GM19452 (cell line): ENCODE data around the gene PROK1.

Experiments used
- ATAC-seq: cut with Tn5 transposase; IDR thresholded peaks from one replicate; pipeline ENCODE4 v1.9.1; 2021; ENCODE audit not compliant: unreplicated experiment

Gene PROK1

GRCh38 chr1:110464340-110464739, 13.4 kb downstream of the PROK1 start:
- no peak for ATAC-seq

GRCh38 chr1:110465038-110465813, 14.3 kb downstream of the PROK1 start:
- ATAC-seq: no peak

- ATAC-seq: no peak
Measured at GRCh38 chr1:110465814-110466380, 14.9 kb downstream of the PROK1 start.

- no peak for ATAC-seq
Measured at GRCh38 chr1:110466646-110467280, 15.8 kb downstream of the PROK1 start.

GRCh38 chr1:110471131-110471530, 20.2 kb downstream of the PROK1 start:
- ATAC-seq: no peak

GRCh38 chr1:110472546-110472945, 21.6 kb downstream of the PROK1 start:
- no peak for ATAC-seq

GRCh38 chr1:110474444-110474843, 23.5 kb downstream of the PROK1 start:
- no peak for ATAC-seq

GRCh38 chr1:110475362-110476027, 24.5 kb downstream of the PROK1 start:
- no peak for ATAC-seq

GRCh38 chr1:110476028-110476765, 25.2 kb downstream of the PROK1 start:
- ATAC-seq: no peak

GRCh38 chr1:110477041-110477440, 26.1 kb downstream of the PROK1 start:
- ATAC-seq: no peak

- ATAC-seq: no peak
Measured at GRCh38 chr1:110477445-110477957, 26.6 kb downstream of the PROK1 start.

- ATAC-seq: no peak
Measured at GRCh38 chr1:110477967-110478640, 27.2 kb downstream of the PROK1 start.

GRCh38 chr1:110478886-110479285, 27.9 kb downstream of the PROK1 start:
- no peak for ATAC-seq

GRCh38 chr1:110480356-110481096, 29.6 kb downstream of the PROK1 start:
- no peak for ATAC-seq

- no peak for ATAC-seq
Measured at GRCh38 chr1:110481968-110482623, 31.1 kb downstream of the PROK1 start.

GRCh38 chr1:110482662-110483307, 31.8 kb downstream of the PROK1 start:
- ATAC-seq: no peak

GRCh38 chr1:110483308-110483685, 32.3 kb downstream of the PROK1 start:
- no peak for ATAC-seq

- ATAC-seq: no peak
Measured at GRCh38 chr1:110484801-110485200, 33.9 kb downstream of the PROK1 start.

- no peak for ATAC-seq
Measured at GRCh38 chr1:110485725-110486124, 34.8 kb downstream of the PROK1 start.
